Measurements from ENCODE around the gene ASAP2.

ASAP2 gene

DNA sequence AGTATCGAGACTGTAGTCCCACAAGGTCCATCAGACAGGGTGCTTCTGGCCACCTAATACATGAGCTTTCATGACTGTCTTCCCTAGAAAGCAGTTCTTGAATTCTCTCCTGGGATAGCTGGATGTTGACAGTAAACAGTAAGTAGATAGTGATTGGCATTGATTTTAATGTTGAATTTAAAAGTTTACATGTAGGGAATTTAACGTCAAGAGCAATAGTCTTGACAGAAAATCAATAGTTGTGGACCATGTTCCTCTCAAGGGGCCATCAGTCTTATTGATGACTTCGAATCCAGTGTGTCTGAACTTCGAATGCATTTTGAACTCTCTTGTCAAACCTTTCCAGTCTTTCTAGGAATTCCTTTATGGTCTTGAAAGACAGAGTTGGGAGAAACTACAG, 152.9 kb downstream of the ASAP2 start:
- DNase-seq: no peak

DNA sequence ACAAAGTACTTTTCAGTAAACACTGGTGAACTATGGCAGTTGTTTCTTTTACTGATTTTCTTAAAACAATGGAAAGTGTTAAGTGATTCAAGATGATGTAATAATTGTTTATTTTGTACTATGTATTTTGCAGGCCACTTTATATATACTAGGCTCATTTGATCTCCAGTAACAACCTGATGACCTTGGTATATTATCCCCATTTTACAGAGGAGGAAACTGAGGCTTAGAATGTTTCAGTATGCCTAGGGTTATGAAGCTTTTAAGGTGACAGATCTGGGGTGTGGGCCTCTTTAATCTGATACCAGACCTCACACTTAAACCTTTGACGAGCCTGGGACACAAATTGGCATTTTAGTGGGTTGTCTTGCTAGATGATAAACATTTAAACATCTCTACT, 153.5 kb downstream of the ASAP2 start:
- no peak for DNase-seq

DNA sequence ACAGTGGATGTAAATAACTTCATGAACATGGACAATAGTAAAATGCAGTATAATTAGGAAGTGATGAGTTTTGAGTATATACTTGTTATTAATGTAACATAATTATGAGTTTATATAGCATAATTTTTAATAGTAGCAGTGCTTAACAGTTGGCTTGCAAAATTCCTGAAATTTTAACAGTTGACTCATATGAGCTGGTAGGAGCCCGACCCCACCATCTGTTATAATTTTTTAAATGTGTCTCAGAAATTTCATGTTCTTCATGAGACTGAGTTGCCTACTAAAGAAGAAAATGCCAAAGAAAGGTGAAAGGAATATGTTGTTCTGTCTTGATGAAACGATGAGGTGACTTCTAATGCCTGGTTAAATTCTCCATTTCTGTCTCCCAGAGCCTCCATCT, 154.1 kb downstream of the ASAP2 start:
- DNase-seq: peak; percentile 41

DNA sequence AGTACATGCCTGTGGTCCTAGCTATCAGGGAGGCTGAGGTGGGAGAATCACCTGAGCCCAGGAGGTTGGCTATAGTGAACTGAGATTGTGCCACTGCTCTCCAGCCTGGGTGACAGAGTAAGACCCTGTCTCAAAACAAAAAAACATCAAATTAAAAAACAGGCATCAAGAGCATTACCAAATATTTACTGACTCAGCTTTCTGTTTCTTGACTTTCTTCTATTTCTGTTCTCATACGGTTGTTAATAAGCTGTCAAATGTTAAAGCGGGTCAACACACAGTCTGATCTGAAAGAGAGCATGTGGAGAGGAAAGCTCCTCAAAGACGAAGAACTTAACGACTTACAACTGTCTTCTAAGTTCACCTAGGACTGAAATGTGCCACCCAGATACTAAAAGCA, 157.8 kb downstream of the ASAP2 start:
- DNase-seq: no peak

- no peak for DNase-seq
Measured at GRCh38 chr2:9364791-9365497, 158.3 kb downstream of the ASAP2 start.

DNA sequence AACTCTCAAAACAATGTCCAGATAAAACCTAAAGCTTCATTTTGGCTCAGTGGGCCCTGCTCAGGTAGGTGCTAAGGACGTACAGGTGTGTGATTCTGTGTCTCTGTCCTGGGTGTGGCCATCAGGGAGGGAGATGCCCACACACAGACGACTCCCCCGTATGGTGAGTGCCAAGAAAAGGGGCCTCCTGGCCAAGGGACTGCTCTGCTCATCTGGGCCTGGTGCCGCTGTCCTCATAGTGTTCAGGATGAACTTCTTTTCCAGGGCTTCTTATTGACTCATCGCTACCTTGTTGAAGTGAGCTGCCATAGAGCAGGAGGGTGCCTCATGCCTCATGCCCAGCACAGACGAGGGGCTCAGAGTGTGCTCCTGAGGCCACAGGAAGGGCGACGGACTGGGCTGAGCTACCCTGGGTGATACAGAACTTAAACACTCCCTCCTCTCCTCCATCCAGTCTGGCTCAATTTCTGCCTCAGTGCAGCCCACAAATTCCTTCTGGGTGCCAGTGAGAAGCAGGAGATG, 158.9 kb downstream of the ASAP2 start:
- no peak for DNase-seq

DNA sequence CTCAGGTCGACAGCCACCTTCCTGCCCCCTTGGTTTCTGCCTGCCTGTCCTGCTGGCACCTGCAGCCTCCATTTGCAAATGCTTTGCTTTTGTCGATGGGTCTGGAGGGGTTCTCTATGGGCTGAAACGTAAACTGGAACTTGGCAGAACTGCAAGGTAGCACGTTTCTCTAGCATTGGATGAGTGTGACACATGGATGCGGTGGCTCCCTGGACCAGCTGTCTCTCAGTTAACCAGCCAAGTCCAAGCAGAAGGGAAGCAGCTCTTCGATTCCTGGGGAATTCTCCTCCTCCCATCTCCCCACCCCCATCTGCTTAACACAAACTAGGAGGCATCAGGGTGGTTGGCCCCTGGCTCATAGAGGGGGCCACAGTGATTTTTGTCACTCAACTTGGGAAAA, 159.4 kb downstream of the ASAP2 start:
- DNase-seq: no peak

GRCh38 chr2:9370746-9371145, 164.1 kb downstream of the ASAP2 start:
- no peak for DNase-seq

GRCh38 chr2:9373047-9373446, 166.4 kb downstream of the ASAP2 start:
- DNase-seq: no peak

DNA sequence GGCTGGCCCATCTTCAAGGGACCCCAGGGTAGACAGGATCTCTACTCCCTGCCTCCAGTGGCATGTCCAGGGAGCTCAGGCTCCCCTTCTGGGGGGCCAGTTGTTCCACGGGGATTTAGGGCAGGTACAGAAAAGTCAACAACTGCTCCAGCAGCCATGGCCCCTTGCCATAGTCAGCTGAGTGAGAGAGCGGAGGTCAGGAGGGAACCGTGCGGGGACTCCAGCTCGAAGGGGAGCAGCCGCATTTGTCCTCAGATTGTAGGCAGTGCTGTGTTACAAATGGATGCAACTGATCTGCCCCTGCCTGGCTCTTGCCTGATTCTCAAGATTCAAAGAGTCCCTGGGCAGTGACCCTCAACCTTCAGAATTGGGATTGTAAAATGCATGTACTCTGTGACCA, 166.9 kb downstream of the ASAP2 start:
- no peak for DNase-seq

DNA sequence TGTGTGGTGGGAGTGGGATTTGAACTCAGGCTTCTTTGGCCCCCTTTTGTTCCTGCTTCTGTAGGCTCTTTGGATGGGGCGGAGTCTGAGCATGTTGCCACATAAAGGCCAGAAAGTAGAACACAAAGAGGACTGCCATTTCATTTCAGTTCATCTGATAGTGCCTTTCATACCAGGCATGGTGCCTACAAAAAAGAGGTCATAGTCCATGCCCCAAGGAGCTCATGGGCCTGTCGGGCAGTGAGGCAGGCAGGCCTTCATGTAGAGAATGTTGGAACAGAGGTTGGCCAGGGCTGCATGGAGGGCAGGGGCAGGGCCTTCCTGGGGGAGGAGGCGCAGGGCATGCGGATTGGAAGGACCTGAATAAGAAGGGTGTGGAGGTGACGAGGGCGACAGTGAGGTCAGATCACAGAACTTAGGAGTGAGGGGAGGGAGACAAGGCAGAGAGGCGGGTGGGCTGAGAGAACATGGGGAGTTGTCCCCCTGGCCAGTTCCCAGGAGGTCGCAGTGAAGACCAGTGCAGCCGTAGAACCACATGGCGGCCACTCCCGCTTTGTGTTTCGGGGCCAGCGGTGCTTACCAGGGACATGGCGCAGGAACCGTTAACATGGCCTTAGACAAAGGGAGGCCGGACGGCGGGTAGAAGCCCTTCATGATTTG, 167.6 kb downstream of the ASAP2 start:
- no peak for DNase-seq

GRCh38 chr2:9375857-9376428, 169.3 kb downstream of the ASAP2 start:
- no peak for DNase-seq

DNA sequence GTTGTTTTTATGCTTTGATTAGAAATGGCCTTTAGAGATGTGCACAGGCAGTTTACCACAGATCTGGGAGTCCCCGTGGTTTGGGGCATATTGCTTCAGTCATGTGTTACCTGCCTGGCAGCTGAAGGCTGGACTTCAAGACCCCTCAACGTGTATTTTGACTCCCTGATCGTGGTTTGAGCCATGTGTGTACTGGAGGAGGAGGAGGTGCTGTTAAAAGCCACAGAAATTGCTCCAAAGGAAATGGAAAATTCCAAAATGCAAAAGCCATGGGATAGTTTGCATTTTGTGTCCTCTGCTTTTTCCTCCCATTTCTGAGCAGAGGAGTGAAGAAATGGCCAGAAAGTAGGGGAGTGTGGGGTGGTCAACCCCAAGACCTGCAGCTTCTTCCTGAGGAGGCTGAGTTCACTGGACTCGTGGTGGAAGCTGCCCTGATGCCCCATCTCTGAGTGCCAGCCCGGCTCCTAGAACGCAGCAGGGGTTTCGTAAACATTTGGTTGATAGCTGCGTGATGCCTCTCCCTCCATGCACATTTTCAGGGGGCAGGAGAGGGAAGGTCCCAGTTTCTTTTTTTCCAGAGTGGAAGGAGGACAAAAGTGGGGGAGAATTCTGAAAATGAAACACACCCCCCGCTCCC, 171.0 kb downstream of the ASAP2 start:
- DNase-seq: no peak

- DNase-seq: peak; percentile 86
Measured at GRCh38 chr2:9378433-9379390, 172.1 kb downstream of the ASAP2 start.

DNA sequence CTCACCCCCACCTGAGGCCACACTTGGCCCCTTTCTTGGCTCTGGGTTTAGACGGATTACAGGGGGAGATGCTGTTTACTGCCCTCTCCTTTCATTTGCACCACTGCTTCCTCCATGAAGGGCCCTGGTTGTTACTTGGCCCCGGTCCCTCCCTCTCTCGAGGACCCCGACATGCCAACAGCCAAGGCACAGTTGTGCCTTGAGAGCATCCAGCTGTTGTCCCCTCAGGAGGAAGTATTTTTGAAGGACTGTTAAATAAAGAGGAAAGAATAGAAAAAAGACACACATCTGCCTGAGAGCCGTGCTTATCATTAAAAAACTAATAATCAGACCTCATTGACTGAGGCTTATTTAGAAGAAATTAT, 172.8 kb downstream of the ASAP2 start:
- no peak for DNase-seq

GRCh38 chr2:9380702-9381628, 174.4 kb downstream of the ASAP2 start:
- DNase-seq: peak; percentile 92

- peak; percentile 70 for DNase-seq
Measured at GRCh38 chr2:9382604-9383235, 176.1 kb downstream of the ASAP2 start.

DNA sequence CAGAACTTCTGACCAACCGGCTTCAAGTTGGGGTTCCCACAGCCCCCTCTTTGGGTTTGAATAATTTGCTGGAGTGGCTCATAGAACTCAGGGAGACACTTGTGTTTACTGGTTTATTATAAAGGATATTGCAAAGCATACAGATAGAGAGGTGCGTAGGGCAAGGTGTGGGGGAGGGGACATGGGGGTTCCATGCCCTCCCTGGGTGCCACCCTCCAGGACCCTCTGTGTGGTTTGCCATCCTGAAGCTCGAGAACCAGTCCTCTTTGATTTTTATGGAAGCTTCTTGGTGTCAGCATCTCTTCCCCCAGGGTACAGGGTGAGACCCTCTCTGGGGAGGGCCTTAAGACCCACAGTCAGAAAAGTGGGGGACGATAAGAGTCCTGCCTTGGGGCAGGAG, 177.9 kb downstream of the ASAP2 start:
- no peak for DNase-seq

DNA sequence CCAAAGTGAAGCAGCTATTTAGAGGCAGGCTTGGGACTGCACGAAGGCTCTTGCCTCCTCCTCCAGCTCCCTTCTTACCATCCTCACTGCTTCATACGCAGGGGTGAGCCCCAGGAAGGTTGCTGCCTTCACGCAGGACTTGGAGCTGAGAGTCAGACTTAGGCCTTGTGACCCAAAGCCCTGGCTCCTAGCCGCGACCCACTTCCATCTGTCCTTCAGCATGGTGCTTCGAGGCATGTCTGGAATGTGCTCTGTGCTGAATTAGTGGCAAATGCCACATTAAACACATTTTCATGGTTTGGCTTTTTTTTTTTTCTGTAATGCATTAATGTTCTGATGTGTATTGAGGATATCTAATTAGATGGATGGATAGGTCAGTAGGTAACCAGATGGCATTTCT, 179.2 kb downstream of the ASAP2 start:
- DNase-seq: peak; percentile 23

DNA sequence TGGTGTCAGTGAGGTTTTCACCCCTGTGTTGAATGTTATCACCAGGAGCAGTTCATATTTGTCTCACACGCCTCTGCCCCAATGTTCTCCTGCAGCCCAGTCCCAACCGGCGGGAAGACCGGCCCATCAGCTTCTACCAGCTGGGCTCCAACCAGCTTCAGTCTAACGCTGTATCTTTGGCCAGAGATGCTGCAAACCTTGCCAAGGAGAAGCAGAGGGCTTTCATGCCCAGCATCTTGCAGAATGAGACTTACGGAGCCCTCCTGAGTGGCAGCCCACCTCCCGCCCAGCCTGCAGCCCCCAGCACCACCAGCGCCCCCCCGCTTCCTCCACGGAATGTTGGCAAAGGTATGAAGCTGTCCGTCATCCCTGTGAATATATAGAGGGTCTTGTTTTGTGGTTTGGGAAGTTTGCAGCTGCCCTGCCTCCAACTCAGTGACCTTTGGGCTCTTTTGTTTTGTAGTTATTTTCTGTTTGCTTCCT, 181.6 kb downstream of the ASAP2 start:
- DNase-seq: no peak

All from EL (cell line).